Activated T-helper 9 cell treated with anti-CD3 and anti-CD28 coated beads, Interleukin-2, amount 50 U/mL, for 16 hours (primary cell): ENCODE results near the gene PCDHGB6.
A peak's percentile ranks its signal among the peaks of the same experiment; 100 is the strongest.
"Not testable (repeated sequence)": the region's sequence is repeated elsewhere in the genome, so short reads cannot be mapped to it uniquely, and the experiment has no call there.

Experiments used
- DNase-seq: peaks from one replicate; pipeline ENCODE4 v3.0.0-alpha.2; 2020; ENCODE audit warnings: low read depth

The PCDHGB6 gene

GRCh38 chr5:141388661-141389060 is 19.2 kb upstream of the PCDHGB6 start:
- DNase-seq: no peak

- DNase-seq: no peak
Measured at GRCh38 chr5:141389153-141390042, 18.4 kb upstream of the PCDHGB6 start.

DNA sequence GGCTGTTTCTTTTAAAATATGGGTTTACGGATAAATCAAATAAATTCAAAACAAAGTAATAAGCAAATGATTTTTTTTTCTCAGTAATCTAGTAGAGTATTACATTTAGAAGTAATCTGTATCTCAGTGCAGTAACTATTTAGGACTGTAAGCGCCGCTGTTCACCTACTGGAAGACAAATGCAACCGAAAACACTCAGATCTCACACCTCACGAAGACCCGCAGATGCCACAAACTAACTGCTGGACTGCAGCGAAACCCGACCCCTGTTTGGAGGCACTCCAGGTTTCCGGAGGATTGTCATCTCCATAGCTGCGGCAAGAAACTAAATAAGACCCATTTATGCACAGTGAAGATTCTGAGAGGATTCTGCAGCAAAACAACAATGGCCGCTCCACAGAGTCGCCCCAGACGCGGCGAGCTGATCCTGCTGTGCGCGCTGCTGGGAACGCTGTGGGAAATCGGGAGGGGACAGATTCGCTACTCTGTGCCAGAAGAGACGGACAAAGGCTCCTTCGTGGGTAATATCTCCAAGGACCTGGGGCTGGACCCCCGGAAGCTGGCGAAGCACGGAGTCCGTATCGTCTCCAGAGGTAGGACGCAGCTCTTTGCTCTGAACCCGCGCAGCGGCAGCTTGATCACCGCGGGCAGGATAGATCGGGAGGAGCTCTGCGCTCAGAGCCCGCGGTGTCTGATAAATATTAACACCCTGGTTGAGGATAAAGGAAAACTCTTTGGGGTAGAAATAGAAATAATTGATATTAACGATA is 15.2 kb upstream of the PCDHGB6 start, which contains the start of gene PCDHGA8:
Gene PCDHGA8 (plus strand): TSS at position 205 of the 770 bp plus-strand sequence. CDS start 181 bp downstream, at position 386.
- no peak for DNase-seq

- DNase-seq: no peak
Measured at GRCh38 chr5:141393267-141393666, 14.6 kb upstream of the PCDHGB6 start.

DNA sequence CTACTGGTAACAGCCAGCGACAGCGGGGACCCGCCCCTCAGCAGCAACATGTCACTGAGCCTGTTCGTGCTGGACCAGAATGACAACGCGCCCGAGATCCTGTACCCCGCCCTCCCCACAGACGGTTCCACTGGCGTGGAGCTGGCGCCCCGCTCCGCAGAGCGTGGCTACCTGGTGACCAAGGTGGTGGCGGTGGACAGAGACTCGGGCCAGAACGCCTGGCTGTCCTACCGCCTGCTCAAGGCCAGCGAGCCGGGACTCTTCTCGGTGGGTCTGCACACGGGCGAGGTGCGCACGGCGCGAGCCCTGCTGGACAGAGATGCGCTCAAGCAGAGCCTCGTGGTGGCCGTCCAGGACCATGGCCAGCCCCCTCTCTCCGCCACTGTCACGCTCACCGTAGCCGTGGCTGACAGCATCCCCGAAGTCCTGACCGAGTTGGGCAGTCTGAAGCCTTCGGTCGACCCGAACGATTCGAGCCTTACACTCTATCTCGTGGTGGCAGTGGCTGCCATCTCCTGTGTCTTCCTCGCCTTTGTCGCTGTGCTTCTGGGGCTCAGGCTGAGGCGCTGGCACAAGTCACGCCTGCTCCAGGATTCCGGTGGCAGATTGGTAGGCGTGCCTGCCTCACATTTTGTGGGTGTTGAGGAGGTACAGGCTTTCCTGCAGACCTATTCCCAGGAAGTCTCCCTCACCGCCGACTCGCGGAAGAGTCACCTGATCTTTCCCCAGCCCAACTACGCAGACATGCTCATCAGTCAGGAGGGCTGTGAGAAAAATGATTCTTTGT is 13.2 kb upstream of the PCDHGB6 start:
- not testable (repeated sequence) for DNase-seq

DNA sequence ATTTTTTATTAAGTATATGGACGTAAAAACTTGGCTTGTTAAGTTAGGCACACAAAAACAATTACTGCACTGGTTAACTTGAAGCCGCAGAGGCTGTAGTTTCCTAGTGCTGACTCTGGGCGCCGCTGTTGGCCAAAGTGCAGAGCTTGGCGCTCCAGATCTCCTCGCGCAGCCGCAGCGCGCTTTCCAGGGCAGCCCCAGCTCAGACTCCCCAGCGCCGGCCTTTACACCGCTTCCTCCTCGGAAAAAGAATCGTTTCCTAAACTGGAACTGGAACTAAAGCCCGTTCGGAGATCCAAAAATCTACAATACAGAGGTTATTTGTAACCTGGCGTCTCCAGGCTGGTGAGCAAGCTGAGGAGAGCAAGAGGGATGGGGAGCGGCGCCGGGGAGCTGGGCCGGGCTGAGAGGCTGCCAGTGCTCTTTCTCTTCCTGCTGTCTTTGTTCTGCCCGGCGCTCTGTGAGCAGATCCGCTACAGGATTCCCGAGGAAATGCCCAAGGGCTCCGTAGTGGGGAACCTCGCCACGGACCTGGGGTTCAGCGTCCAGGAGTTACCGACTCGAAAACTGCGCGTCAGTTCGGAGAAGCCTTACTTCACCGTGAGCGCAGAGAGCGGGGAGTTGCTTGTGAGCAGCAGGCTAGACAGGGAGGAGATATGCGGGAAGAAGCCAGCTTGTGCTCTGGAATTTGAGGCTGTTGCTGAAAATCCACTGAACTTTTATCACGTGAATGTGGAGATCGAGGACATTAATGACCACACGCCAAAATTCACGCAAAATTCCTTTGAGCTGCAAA is 9.9 kb upstream of the PCDHGB6 start, which contains the start of gene PCDHGB5:
Gene PCDHGB5 (plus strand): TSS at position 192 of the 796 bp plus-strand sequence. CDS start 181 bp downstream, at position 373.
- not testable (repeated sequence) for DNase-seq

DNA sequence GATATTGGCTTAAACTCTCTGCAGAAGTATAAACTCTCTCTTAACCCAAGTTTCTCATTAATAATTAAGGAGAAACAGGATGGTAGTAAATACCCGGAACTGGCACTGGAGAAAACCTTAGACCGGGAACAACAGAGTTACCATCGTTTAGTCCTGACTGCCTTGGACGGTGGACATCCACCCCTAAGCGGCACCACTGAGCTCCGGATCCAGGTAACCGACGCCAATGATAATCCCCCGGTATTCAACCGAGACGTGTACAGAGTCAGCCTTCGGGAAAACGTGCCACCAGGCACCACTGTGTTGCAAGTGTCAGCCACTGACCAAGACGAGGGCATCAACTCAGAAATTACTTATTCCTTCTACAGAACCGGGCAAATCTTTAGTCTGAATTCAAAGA is 9.2 kb upstream of the PCDHGB6 start:
- no peak for DNase-seq

GRCh38 chr5:141399555-141400258 is 8.1 kb upstream of the PCDHGB6 start:
- DNase-seq: no peak

DNA sequence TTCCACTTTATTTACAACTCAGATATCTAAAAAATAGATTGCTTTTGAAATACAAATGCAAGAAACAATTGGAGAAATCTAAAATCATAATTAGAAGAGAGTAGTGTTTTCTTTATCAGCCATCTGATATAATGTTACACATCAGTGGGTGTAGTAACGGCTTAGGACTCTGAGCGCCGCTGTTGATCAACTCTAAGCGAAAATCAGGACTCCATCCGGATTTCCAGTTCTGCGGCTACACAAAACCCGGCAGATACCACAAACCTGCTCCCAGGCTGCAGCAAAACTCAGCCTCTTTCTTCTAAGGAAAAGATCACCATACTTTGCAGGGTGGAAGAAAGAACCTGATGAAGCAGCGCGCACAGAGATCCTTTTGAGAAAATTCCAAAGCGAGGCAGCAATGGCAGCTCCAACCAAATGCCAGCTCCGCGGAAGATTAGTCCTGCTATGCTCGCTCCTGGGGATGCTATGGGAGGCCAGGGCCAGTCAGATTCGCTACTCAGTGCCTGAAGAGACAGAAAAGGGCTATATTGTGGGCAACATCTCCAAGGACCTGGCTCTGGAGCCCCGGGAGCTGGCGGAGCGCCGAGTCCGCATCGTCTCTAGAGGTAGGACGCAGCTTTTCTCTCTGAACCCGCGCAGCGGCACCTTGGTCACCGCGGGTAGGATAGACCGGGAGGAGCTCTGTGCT is 5.1 kb upstream of the PCDHGB6 start, which contains the start of gene PCDHGA9:
Gene PCDHGA9 (plus strand): TSS at position 226 of the 691 bp plus-strand sequence. CDS start 175 bp downstream, at position 401.
- DNase-seq: no peak

DNA sequence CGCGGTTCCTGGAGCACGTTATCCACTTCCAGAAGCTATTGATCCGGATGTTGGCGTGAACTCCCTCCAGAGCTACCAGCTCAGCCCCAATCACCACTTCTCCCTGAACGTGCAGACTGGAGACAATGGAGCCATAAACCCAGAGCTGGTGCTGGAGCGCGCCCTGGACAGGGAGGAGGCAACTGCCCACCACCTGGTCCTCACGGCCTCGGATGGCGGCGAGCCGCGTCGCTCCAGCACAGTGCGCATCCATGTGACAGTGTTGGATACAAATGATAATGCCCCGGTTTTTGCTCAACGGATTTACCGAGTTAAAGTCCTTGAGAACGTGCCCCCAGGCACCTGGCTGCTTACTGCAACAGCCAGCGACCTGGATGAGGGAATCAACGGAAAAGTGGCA is 4.4 kb upstream of the PCDHGB6 start:
- DNase-seq: no peak

- no peak for DNase-seq
Measured at GRCh38 chr5:141409598-141410306, 1.9 kb downstream of the PCDHGB6 start.

DNA sequence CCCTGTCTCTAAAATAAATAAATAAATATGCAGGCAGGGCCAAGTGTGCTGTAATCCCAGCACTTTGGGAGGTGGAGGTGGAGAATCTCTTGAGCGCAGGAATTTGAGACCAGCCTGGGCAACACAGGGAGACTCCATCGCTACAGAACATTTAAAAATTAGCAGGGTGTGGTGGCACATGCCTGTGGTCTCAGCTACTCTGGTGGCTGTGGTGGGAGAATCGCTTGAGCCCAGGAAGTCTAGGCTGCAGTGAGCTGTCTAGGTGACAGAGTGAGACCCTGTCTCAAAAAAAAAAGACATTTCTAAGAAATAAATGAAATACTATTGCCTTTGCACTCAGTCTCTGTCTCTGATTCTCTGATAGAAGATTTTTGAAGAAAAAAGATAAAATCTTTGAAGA is 3.8 kb downstream of the PCDHGB6 start:
- DNase-seq: no peak

DNA sequence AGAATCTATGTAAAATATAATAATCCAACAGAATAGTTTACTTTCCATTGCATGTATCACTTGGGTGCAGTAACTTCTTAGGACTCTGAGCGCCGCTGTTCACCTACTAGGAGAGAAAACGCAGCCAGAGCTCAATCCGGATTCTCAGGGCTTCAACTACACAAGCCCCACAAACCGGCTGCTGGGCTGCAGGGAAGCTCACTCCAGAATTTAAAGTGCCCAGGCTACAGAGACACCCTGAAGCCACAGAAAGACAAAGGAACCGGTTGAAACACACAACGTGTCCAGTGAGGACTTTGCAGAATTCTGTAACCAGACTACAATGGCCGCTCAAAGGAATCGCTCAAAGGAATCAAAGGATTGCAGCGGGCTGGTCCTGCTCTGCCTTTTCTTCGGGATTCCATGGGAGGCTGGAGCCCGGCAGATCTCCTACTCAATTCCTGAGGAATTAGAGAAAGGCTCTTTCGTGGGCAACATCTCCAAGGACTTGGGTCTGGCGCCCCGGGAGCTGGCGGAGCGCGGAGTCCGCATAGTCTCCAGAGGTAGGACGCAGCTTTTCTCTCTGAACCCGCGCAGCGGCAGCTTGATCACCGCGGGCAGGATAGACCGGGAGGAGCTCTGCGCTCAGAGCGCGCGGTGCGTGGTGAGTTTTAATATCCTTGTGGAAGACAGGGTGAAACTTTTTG is 5.2 kb downstream of the PCDHGB6 start, which contains the start of gene PCDHGA10:
Gene PCDHGA10 (plus strand): TSS at position 134 of the 686 bp plus-strand sequence. CDS start 189 bp downstream, at position 323.
- DNase-seq: peak; percentile 17

GRCh38 chr5:141413540-141414069 is 5.8 kb downstream of the PCDHGB6 start:
- no peak for DNase-seq

DNA sequence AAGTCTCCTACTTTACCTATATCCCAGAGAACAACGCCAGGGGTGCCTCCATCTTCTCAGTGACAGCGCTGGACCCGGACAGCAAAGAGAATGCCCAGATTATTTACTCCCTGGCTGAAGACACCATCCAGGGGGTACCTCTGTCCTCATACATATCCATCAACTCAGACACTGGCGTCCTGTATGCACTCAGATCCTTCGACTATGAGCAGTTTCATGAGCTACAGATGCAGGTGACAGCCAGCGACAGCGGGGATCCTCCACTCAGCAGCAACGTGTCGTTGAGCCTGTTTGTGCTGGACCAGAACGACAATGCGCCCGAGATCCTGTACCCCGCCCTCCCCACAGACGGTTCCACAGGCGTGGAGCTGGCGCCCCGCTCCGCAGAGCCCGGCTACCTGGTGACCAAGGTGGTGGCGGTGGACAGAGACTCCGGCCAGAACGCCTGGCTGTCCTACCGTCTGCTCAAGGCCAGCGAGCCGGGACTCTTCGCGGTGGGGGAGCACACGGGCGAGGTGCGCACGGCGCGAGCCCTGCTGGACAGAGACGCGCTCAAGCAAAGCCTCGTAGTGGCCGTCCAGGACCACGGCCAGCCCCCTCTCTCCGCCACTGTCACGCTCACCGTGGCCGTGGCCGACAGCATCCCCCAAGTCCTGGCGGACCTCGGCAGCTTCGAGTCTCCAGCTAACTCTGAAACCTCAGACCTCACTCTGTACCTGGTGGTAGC is 6.9 kb downstream of the PCDHGB6 start:
- not testable (repeated sequence) for DNase-seq

DNA sequence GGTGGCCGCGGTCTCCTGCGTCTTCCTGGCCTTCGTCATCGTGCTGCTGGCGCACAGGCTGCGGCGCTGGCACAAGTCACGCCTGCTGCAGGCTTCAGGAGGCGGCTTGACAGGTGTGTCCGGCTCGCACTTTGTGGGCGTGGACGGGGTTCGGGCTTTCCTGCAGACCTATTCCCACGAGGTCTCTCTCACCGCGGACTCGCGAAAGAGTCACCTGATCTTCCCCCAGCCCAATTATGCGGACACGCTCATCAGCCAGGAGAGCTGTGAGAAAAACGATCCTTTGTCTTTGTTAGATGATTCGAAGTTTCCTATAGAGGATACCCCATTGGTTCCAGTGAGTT is 7.4 kb downstream of the PCDHGB6 start:
- DNase-seq: not testable (repeated sequence)

DNA sequence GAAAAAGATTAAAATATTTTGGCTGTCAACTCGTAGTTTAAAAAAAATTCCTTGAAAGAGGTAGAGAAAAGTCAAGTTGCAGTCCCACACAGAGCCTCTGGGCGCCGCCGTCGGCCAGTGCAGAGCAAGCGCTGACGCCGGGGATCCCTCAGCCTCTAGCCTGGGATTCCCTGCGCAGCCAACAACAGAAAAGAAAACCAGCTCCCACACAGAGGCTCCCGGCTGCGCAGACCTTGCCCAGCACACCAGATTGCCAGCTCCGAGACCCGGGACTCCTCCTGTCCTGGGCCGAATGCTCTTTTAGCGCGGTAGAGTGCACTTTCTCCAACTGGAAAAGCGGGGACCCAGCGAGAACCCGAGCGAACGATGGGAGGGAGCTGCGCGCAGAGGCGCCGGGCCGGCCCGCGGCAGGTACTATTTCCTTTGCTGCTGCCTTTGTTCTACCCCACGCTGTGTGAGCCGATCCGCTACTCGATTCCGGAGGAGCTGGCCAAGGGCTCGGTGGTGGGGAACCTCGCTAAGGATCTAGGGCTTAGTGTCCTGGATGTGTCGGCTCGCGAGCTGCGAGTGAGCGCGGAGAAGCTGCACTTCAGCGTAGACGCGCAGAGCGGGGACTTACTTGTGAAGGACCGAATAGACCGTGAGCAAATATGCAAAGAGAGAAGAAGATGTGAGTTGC is 9.8 kb downstream of the PCDHGB6 start, which contains the start of gene PCDHGB7:
Gene PCDHGB7 (plus strand): TSS at position 184 of the 679 bp plus-strand sequence. CDS start 183 bp downstream, at position 367.
- not testable (repeated sequence) for DNase-seq
